ENCODE data around the gene MACROD2. TPM values are rescaled to one million over a fixed set of nuclear protein-coding genes. Genes with fewer than 3 reads are reported as not detected.
"Not testable (repeated sequence)": the region's sequence is repeated elsewhere in the genome, so short reads cannot be mapped to it uniquely, and the experiment has no call there.

The MACROD2 gene
- total RNA-seq, 4 donors from 2014 or later, result 4.0 to 14.1 (median 10.4) TPM

- H3K9me3 ChIP-seq, result peaks cover 0 to 9% (median 1%) of the 10 kb centered on the region in 4 donors
- DNase-seq (ENCODE audit: low spot score in 2 of 2), result no peak
- no peak overlapping the region for H3K4me3 ChIP-seq
- TF ChIP-seq EP300 (IDR thresholded peaks at IDR 0.05) (no peak), POLR2A (IDR thresholded peaks at IDR 0.05) (no peak)
- TF ChIP-seq, protein P1, sequence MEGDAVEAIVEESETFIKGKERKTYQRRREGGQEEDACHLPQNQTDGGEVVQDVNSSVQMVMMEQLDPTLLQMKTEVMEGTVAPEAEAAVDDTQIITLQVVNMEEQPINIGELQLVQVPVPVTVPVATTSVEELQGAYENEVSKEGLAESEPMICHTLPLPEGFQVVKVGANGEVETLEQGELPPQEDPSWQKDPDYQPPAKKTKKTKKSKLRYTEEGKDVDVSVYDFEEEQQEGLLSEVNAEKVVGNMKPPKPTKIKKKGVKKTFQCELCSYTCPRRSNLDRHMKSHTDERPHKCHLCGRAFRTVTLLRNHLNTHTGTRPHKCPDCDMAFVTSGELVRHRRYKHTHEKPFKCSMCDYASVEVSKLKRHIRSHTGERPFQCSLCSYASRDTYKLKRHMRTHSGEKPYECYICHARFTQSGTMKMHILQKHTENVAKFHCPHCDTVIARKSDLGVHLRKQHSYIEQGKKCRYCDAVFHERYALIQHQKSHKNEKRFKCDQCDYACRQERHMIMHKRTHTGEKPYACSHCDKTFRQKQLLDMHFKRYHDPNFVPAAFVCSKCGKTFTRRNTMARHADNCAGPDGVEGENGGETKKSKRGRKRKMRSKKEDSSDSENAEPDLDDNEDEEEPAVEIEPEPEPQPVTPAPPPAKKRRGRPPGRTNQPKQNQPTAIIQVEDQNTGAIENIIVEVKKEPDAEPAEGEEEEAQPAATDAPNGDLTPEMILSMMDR (IDR thresholded peaks at IDR 0.05), result no peak
- H3K27me3 ChIP-seq, result no peaks in the 10 kb centered on the region
- no peak overlapping the region for H3K27ac ChIP-seq
- H3K36me3 ChIP-seq, result peaks cover 0 to 12% (median 0%) of the 10 kb centered on the region in 3 donors
- no peaks in the 10 kb centered on the region for H3K4me1 ChIP-seq
- WGBS, 2 donors, result 92 to 93% methylated on average over 1 of the region's 1 CpG
Observed at GRCh38 chr20:14030991-14031390, 35.7 kb downstream of the MACROD2 start.

GRCh38 chr20:14033310-14033709, 38.0 kb downstream of the MACROD2 start:
- H3K4me1 ChIP-seq, result no peaks in the 10 kb centered on the region
- WGBS, 2 donors, result 80 to 87% methylated on average over 1 of the region's 1 CpG
- DNase-seq (ENCODE audit: low spot score in 2 of 2), result no peak
- peaks cover 0 to 4% (median 0%) of the 10 kb centered on the region in 3 donors for H3K36me3 ChIP-seq
- no peak overlapping the region for H3K27ac ChIP-seq
- TF ChIP-seq EP300 (IDR thresholded peaks at IDR 0.05) (no peak), POLR2A (IDR thresholded peaks at IDR 0.05) (no peak)
- TF ChIP-seq, protein P1 (IDR thresholded peaks at IDR 0.05), result no peak
- H3K9me3 ChIP-seq, result no peaks in the 10 kb centered on the region
- no peak overlapping the region for H3K4me3 ChIP-seq
- no peaks in the 10 kb centered on the region for H3K27me3 ChIP-seq

GRCh38 chr20:14036567-14036966, 41.3 kb downstream of the MACROD2 start:
- Histone ChIP-seq H3K27ac (no peak overlapping the region), H3K27me3 (no peaks in the 10 kb centered on the region), H3K9me3 (no peaks in the 10 kb centered on the region), H3K4me3 (no peak overlapping the region), H3K4me1 (no peaks in the 10 kb centered on the region), H3K36me3 (no peaks in the 10 kb centered on the region)
- TF ChIP-seq, protein P1 (IDR thresholded peaks at IDR 0.05), result no peak
- TF ChIP-seq EP300 (IDR thresholded peaks at IDR 0.05) (no peak), POLR2A (IDR thresholded peaks at IDR 0.05) (no peak)
- no peak for DNase-seq (ENCODE audit: low spot score in 2 of 2)
- 94 to 95% methylated on average over 7 of the region's 7 CpGs for WGBS, 2 donors

GRCh38 chr20:14044712-14045276, 49.5 kb downstream of the MACROD2 start:
- not testable (repeated sequence) for H3K4me1 ChIP-seq; H3K9me3 ChIP-seq; H3K27me3 ChIP-seq; H3K36me3 ChIP-seq; DNase-seq (ENCODE audit: low spot score in 2 of 2); H3K27ac ChIP-seq; H3K4me3 ChIP-seq
- WGBS, 2 donors, result 98 to 99% methylated on average over 10 to 13 of the region's 28 CpGs

DNA sequence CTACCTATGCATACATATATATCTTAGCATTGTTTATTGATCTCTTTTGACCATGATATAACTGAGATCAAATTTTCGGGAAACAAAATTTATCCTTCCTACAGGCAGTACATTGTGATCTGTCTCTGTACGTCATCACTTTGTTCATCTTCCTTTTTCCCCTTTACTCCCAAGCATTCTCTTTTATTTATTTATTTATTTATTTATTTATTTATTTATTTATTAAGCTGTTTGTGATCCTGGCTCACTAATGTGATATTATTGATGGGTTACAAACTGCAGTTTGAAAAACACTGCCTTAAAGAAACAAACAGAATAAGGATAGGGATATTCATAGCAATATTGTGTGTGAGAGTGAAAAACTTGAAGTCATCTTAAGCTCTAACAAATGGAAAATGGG, 51.2 kb downstream of the MACROD2 start:
- Histone ChIP-seq H3K36me3 (no peaks in the 10 kb centered on the region), H3K27ac (no peak overlapping the region), H3K4me1 (no peaks in the 10 kb centered on the region), H3K9me3 (no peaks in the 10 kb centered on the region), H3K27me3 (no peaks in the 10 kb centered on the region), H3K4me3 (no peak overlapping the region)
- WGBS, 2 donors, result 91 to 99% methylated on average over 2 of the region's 2 CpGs
- no peak for DNase-seq (ENCODE audit: low spot score in 2 of 2)
- TF ChIP-seq, protein P1 (IDR thresholded peaks at IDR 0.05), result no peak
- no peak for TF ChIP-seq EP300 (IDR thresholded peaks at IDR 0.05)

DNA sequence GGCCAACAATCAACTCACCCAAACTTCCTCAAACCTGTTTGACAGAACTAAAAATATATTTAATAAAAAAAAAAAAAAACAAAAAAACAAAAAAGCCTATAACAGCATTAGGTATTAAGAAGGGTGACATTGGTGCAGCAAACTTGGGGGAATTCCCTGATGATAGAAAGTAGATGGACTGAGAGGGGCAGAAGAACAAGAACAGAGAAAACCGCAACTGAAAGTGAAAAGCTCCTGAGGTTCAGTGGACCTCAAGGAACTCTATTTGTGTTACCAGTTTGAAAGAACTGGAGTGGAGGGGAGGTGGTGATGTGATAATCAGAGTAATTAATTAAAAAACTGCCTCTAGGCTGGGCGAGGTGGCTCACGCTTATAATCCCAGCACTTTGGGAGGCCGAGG, 53.8 kb downstream of the MACROD2 start:
- 92 to 94% methylated on average over 4 of the region's 4 CpGs for WGBS, 2 donors
- Histone ChIP-seq H3K27ac (no peak overlapping the region), H3K4me3 (no peak overlapping the region), H3K9me3 (no peaks in the 10 kb centered on the region), H3K27me3 (no peaks in the 10 kb centered on the region), H3K4me1 (no peaks in the 10 kb centered on the region), H3K36me3 (no peaks in the 10 kb centered on the region)
- no peak for TF ChIP-seq POLR2A (IDR thresholded peaks at IDR 0.05)
- TF ChIP-seq, protein P1 (IDR thresholded peaks at IDR 0.05), result no peak
- no peak for TF ChIP-seq EP300 (IDR thresholded peaks at IDR 0.05)
- DNase-seq (ENCODE audit: low spot score in 2 of 2), result no peak

Measured in tibial nerve (tissue), 4 donors.